PC-3 (cell line): ENCODE data around the gene SVIL. TPM values are rescaled to one million over a fixed set of nuclear protein-coding genes. Genes with fewer than 3 reads are reported as not detected.
"Not testable (repeated sequence)": the region's sequence is repeated elsewhere in the genome, so short reads cannot be mapped to it uniquely, and the experiment has no call there.

Experiments used
- ATAC-seq: fragments of 200-7000 bp; cut with Tn5 transposase; 2 replicates; pipeline ENCODE4 v1.9.1; 2020; ENCODE audit warnings: mild to moderate bottlenecking, moderate library complexity
- BruUV-seq: library from RNA; stranded (reverse); fragments of 400-500 nt; replicated peaks from 2 replicates; lab custom pipeline; 2021; lab: Mats Ljungman, UMichigan
- CTCF ChIA-PET: fragments of 300-600 bp; sonication (Branson Sonifier 250); formaldehyde crosslinking; loops from one replicate; lab custom pipeline; 2022; ENCODE audit warnings: antibody characterized with exemption; lab: Charles Lee
- POLR2A ChIA-PET: fragments of 300-600 bp; sonication (Branson Sonifier 250); formaldehyde crosslinking; loops from one replicate; lab custom pipeline; 2022; ENCODE audit warnings: antibody characterized with exemption; ENCODE audit not compliant: unreplicated experiment; lab: Charles Lee
- DNase-seq: peaks from one replicate; pipeline ENCODE4 v3.0.0-alpha.2; 2015
- H2AFZ ChIP-seq: fragments of 300-600 bp; sonication (generic); 2 replicates; pipeline ENCODE4 v1.6.0; 2016; ENCODE audit warnings: antibody characterized with exemption, low read length
- H3F3A ChIP-seq: fragments of 300-600 bp; sonication (generic); one replicate; pipeline ENCODE4 v1.6.0; 2017; ENCODE audit warnings: antibody characterized with exemption, low read length, control low read depth, mild to moderate bottlenecking; ENCODE audit not compliant: unreplicated experiment
- H3K27ac ChIP-seq: fragments of 300-600 bp; sonication (generic); 2 replicates; pipeline ENCODE4 v1.5.1; 2016; ENCODE audit warnings: mild to moderate bottlenecking, low read length
- H3K27me3 ChIP-seq: fragments of 300-600 bp; sonication (generic); 2 replicates; pipeline ENCODE4 v1.6.1; 2016; ENCODE audit warnings: low read length, mixed read lengths
- H3K36me3 ChIP-seq: fragments of 300-600 bp; sonication (generic); 2 replicates; pipeline ENCODE4 v1.6.1; 2016; ENCODE audit warnings: low read depth, mixed run types, low read length, mixed read lengths
- H3K4me1 ChIP-seq: fragments of 300-600 bp; sonication (generic); 2 replicates; pipeline ENCODE4 v1.5.1; 2016; ENCODE audit warnings: low read length; ENCODE audit not compliant: insufficient read depth
- H3K4me2 ChIP-seq: fragments of 300-600 bp; sonication (generic); 2 replicates; pipeline ENCODE4 v1.6.0; 2016; ENCODE audit warnings: low read length
- H3K4me3 ChIP-seq: fragments of 300-600 bp; sonication (generic); 2 replicates; pipeline ENCODE4 v1.5.1; 2016; ENCODE audit warnings: mild to moderate bottlenecking, low read length, mixed read lengths
- H3K79me2 ChIP-seq: fragments of 300-600 bp; sonication (generic); 2 replicates; pipeline ENCODE4 v1.6.1; 2017; ENCODE audit warnings: low read length, mixed read lengths
- H3K9ac ChIP-seq: fragments of 300-600 bp; sonication (generic); 2 replicates; pipeline ENCODE4 v1.6.0; 2016; ENCODE audit warnings: mild to moderate bottlenecking, low read length
- H3K9me2 ChIP-seq: fragments of 300-600 bp; sonication (generic); replicated peaks from 2 replicates; pipeline ENCODE4 v1.6.1; 2016; ENCODE audit warnings: mixed run types, low read length, mixed read lengths
- H3K9me3 ChIP-seq: fragments of 300-600 bp; sonication (generic); 2 replicates; pipeline ENCODE4 v1.6.1; 2016; ENCODE audit warnings: low read length, mixed read lengths
- H4K20me1 ChIP-seq: fragments of 300-600 bp; sonication (generic); 2 replicates; pipeline ENCODE4 v1.6.1; 2016; ENCODE audit warnings: low read length, mixed read lengths
- EZH2 ChIP-seq: fragments of 300-600 bp; sonication (generic); IDR thresholded peaks from one replicate; pipeline ENCODE4 v1.6.1; 2017; ENCODE audit warnings: antibody characterized with exemption, mild to moderate bottlenecking, low read length; ENCODE audit not compliant: unreplicated experiment
- intact Hi-C: fragments of 100-400 bp; cut with micrococcal nuclease; formaldehyde crosslinking; loops from 2 replicates; pipeline ENCODE4 v1.9.0; 2023
- total RNA-seq: library from RNA; depleted of rRNA; stranded (reverse); fragments of >200 nt; gene quantifications from 2 replicates; pipeline ENCODE4 v1.2.3, GENCODE V29; 2014
- TF ChIP-seq, protein P1 (sequence below): fragments of 300-600 bp; sonication (generic); conservative IDR thresholded peaks from 2 replicates; pipeline ENCODE4 v1.5.1; 2017; ENCODE audit warnings: antibody characterized with exemption, low read depth, mild to moderate bottlenecking, low read length

The SVIL gene
- total RNA-seq, 1 experiment from 2014 or later, result 19.2 TPM

DNA sequence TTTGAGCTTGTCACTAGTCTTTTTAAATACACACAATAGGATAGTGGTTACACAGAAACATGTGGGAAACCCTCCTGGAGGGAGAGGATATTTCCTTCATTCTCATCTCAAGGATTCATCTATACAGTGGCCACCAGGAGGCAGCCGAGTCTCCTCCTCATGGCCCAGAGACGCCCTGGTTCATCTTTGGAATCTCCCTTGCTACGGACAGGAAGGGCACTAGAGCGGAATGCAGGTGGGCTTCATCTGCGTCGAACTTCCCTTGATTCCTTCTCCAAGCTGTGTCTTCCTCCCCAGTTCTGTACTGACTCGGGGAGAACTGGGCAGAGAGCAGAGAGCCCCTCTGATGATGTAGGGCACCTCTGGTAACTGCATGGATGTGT, 146.9 kb downstream of the SVIL start:
- H3K36me3 ChIP-seq, H3K4me3 ChIP-seq, H2AFZ ChIP-seq, H3K79me2 ChIP-seq, BruUV-seq, H3K9me2 ChIP-seq, H4K20me1 ChIP-seq, CTCF ChIA-PET, H3K9me3 ChIP-seq, H3K27me3 ChIP-seq, DNase-seq, intact Hi-C loops, POLR2A ChIA-PET, H3F3A ChIP-seq: not testable (repeated sequence)
- peak overlapping the region; percentile 82 for H3K27ac ChIP-seq
- peak overlapping the region; percentile 31; the same call in 1 of the 2 replicates for H3K9ac ChIP-seq
- peaks cover 16% of the 10 kb centered on the region for H3K4me1 ChIP-seq
- TF ChIP-seq, protein P1, sequence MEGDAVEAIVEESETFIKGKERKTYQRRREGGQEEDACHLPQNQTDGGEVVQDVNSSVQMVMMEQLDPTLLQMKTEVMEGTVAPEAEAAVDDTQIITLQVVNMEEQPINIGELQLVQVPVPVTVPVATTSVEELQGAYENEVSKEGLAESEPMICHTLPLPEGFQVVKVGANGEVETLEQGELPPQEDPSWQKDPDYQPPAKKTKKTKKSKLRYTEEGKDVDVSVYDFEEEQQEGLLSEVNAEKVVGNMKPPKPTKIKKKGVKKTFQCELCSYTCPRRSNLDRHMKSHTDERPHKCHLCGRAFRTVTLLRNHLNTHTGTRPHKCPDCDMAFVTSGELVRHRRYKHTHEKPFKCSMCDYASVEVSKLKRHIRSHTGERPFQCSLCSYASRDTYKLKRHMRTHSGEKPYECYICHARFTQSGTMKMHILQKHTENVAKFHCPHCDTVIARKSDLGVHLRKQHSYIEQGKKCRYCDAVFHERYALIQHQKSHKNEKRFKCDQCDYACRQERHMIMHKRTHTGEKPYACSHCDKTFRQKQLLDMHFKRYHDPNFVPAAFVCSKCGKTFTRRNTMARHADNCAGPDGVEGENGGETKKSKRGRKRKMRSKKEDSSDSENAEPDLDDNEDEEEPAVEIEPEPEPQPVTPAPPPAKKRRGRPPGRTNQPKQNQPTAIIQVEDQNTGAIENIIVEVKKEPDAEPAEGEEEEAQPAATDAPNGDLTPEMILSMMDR, result peak; percentile 38
- peak overlapping the region; percentile 63 for H3K4me2 ChIP-seq
- ATAC-seq, result peak; percentile 23; the same call in 1 of the 2 replicates

DNA sequence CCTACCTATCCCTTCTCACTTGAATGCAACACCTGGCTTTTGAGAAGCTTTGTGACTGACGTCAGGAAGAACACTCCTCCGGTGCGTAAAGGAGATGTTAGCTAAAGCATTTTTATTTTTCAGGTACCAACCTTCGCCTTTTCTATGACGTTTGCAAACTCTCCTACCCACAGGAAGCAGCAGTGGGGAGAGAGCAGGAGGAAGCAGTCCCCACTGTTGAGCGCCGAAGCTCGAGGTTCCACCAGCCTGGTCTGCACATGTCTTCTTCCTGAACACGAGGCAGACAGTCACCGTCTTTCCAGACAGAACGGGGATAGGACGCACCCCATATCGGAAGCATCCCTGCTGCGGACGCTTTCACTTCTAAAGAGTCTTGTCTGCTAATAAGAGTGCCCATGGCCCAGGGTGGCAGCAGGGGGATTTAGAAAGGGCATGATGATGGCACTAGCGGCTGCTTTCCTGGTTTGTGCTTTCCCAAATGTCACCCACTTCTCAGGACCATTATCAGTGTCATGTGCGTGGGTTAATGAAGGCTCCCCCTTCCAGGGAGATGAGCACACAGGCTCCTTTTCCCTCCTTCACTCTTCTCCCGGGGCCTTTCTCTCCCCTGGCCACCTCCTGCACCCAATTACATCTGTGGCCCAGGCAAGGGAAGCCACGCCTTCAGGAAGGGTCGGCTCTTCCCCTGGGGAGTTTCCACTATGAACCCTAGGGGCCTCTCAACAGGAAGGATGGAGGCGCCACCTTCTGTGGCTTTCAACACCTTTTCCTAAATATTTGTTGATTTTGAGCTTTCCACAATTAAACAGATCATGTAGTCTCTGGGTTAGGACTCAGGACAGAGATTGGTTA, 147.5 kb downstream of the SVIL start:
- H3K79me2 ChIP-seq, H3K4me2 ChIP-seq, BruUV-seq, H2AFZ ChIP-seq, H3K27ac ChIP-seq, H3K36me3 ChIP-seq, H3K9ac ChIP-seq, DNase-seq, H3K9me3 ChIP-seq, H3K27me3 ChIP-seq, H3K4me3 ChIP-seq, intact Hi-C loops, H3K9me2 ChIP-seq, CTCF ChIA-PET, H4K20me1 ChIP-seq, ATAC-seq, H3F3A ChIP-seq: not testable (repeated sequence)
- POLR2A ChIA-PET, result interaction anchor here (0.6 kb wide), 1 partner anchor 759 kb away, joined by 6 read pairs; no protein-coding TSS in a partner anchor
- peaks cover 16% of the 10 kb centered on the region for H3K4me1 ChIP-seq

DNA sequence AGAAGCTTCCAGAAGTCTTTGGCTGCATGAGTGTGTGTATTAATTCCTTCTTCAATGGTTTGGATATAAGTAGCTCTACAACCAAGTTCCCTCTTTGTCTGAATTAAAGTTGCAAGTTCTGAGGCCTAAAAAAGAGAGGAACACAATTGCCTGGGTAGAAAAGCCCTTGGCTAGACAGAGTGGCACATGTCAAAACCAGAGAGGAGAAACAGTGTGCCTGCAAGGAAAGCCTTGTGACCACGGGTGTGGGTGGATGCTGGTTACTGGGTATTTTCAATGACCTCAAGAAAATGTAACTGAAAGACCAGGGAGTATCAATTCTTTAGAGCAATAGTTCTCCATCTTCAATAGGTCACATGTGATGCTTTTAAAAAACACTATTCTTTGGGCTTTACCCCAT, 148.3 kb downstream of the SVIL start:
- POLR2A ChIA-PET, result interaction anchor here (0.6 kb wide), 1 partner anchor 760 kb away, joined by 6 read pairs; no protein-coding TSS in a partner anchor

DNA sequence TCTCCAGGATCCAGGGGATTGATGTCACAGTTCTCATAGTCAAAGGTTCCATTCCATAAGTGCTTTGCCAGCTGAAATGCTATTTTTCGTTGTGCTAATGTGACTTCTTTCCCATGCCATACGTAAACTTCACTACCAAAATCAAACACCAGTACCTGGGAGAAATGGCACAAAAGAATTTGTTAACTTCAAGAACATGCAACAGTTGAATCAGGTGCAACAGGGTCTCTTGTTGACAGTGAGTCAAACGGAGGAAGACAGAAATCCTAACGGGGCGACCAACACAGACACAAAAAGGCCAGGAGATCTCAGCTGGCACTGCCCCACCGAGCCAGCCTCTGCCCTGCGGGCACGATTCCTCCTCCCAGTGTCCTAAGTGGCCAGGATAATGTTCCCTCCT, 150.1 kb downstream of the SVIL start:
- POLR2A ChIA-PET, CTCF ChIA-PET: not testable (repeated sequence)

More for the DNA sequence above, 148.3 kb downstream of the SVIL start:
- H3K27me3 ChIP-seq, result no peaks in the 10 kb centered on the region
- TF ChIP-seq EZH2, result no peak
- H3K79me2 ChIP-seq, result no peaks in the 10 kb centered on the region
- ATAC-seq (no peak), DNase-seq (no peak)
- CTCF ChIA-PET, result no interaction called here
- no peaks in the 10 kb centered on the region for H3K9me3 ChIP-seq
- H2AFZ ChIP-seq, result no peak overlapping the region
- no peak overlapping the region for H3K4me3 ChIP-seq
- no peak overlapping the region for H3K4me2 ChIP-seq
- BruUV-seq, result no TSS peak
- intact Hi-C loops, result no loop called here
- H3K27ac ChIP-seq, result no peak overlapping the region
- 0 out of 2 replicates have a peak, but pooled peaks cover 2% of the 10 kb centered on the region for H3K36me3 ChIP-seq
- H3K4me1 ChIP-seq, result peaks cover 16% of the 10 kb centered on the region
- no peaks in the 10 kb centered on the region for H3F3A ChIP-seq
- H4K20me1 ChIP-seq, result no peaks in the 10 kb centered on the region
- no peaks in the 10 kb centered on the region for H3K9me2 ChIP-seq
- H3K9ac ChIP-seq, result no peak overlapping the region

More for the DNA sequence above, 150.1 kb downstream of the SVIL start:
- H4K20me1 ChIP-seq, H3K9ac ChIP-seq, intact Hi-C loops, BruUV-seq, DNase-seq, ATAC-seq, H3K4me3 ChIP-seq, H3K79me2 ChIP-seq, H3K36me3 ChIP-seq, H3K27ac ChIP-seq, H3K9me2 ChIP-seq, H2AFZ ChIP-seq, H3K4me2 ChIP-seq, H3K9me3 ChIP-seq, H3K27me3 ChIP-seq, H3F3A ChIP-seq: not testable (repeated sequence)
- H3K4me1 ChIP-seq, result peaks cover 16% of the 10 kb centered on the region
